CD4-positive, alpha-beta T cell (primary cell): Measurements from ENCODE around the gene EIF4E1B. TPM values are rescaled to one million over a fixed set of nuclear protein-coding genes. Genes with fewer than 3 reads are reported as not detected.

ENCODE experiments used
- ATAC-seq: fragments of 200-7000 bp; cut with Tn5 transposase; one replicate; pipeline ENCODE4 v1.10.0; 2022; ENCODE audit warnings: mild to moderate bottlenecking; ENCODE audit not compliant: poor library complexity
- CTCF ChIA-PET: fragments of 350-600 bp; sonication (Branson Sonifier 250); formaldehyde crosslinking; loops from one replicate; lab custom pipeline; 2021; ENCODE audit warnings: antibody characterized with exemption, inconsistent platforms; lab: Charles Lee
- POLR2A ChIA-PET: fragments of 350-600 bp; sonication (Branson Sonifier 250); formaldehyde crosslinking; loops from one replicate; lab custom pipeline; 2021; ENCODE audit warnings: antibody characterized with exemption, inconsistent platforms; lab: Charles Lee
- DNase-seq, 14 experiments: peaks; one replicate each; pipeline ENCODE4 v3.0.0-alpha.2; 2013 to 2020; ENCODE audit warnings: mixed read lengths in 2 of 14
- H3K27ac ChIP-seq, 2 donors: one replicate each; pipeline versions ENCODE4 v1.5.1 to v1.7.0; 2013; ENCODE audit warnings: low read length in 2 of 2, low read depth in 1 of 2, mild to moderate bottlenecking in 1 of 2
- H3K27me3 ChIP-seq, 2 experiments: 1 replicate in 1 of 2; 2 replicates in 1 of 2; pipeline versions ENCODE4 v1.6.1 to v1.7.0; 2013; ENCODE audit warnings: low read length in 2 of 2, control low read depth in 1 of 2, mild to moderate bottlenecking in 1 of 2, moderate library complexity in 1 of 2; ENCODE audit not compliant: insufficient read depth in 2 of 2, control insufficient read depth in 1 of 2
- H3K36me3 ChIP-seq: one replicate; pipeline ENCODE4 v1.6.1; 2013; ENCODE audit warnings: low read length, control low read depth; ENCODE audit not compliant: insufficient read depth
- H3K4me1 ChIP-seq: one replicate; pipeline ENCODE4 v1.6.1; 2013; ENCODE audit warnings: low read length, control low read depth; ENCODE audit not compliant: insufficient read depth
- H3K4me3 ChIP-seq: one replicate; pipeline ENCODE4 v1.5.1; 2013; ENCODE audit warnings: mild to moderate bottlenecking, low read length, moderate library complexity
- H3K9me3 ChIP-seq, 2 experiments: 1 replicate in 1 of 2; 2 replicates in 1 of 2; pipeline versions ENCODE4 v1.6.1 to v1.7.0; 2013; ENCODE audit warnings: low read length in 2 of 2, mild to moderate bottlenecking in 2 of 2, control low read depth in 1 of 2, moderate library complexity in 1 of 2; ENCODE audit not compliant: control insufficient read depth in 1 of 2, insufficient read depth in 1 of 2
- H3K27ac Mint-ChIP-seq: one replicate; pipeline ENCODE4 v1.8.0; 2020; ENCODE audit warnings: mixed read lengths
- H3K27me3 Mint-ChIP-seq: one replicate; pipeline ENCODE4 v1.8.0; 2021; ENCODE audit warnings: mixed read lengths
- H3K36me3 Mint-ChIP-seq: one replicate; pipeline ENCODE4 v1.8.0; 2021; ENCODE audit warnings: low read depth, mixed read lengths
- H3K4me1 Mint-ChIP-seq: one replicate; pipeline ENCODE4 v1.8.0; 2021; ENCODE audit warnings: low read depth, mixed read lengths
- H3K4me3 Mint-ChIP-seq: one replicate; pipeline ENCODE4 v1.8.0; 2020; ENCODE audit warnings: mild to moderate bottlenecking, mixed read lengths
- H3K9me3 Mint-ChIP-seq: one replicate; pipeline ENCODE4 v1.8.0; 2020; ENCODE audit warnings: mixed read lengths
- CTCF ChIP-seq: fragments of 200-600 bp; IDR thresholded peaks from one replicate; pipeline ENCODE4 v1.8.0; 2022; ENCODE audit warnings: antibody characterized with exemption, mild to moderate bottlenecking
- intact Hi-C, 2 experiments: fragments of 100-400 bp; cut with DNase I in 1 of 2; cut with micrococcal nuclease in 1 of 2; formaldehyde crosslinking; loops; one replicate each; pipeline versions ENCODE4 v1.15.1 to v1.9.0; 2023 to 2025; cut with DNase I, micrococcal nuclease
- total RNA-seq, 174 experiments: library from RNA in 2 of 174; stranded (reverse) in 2 of 174; gene quantifications; one replicate each; pipeline ENCODE4 v1.2.3 and lab custom pipeline; 2021 to 2026

The EIF4E1B gene
- total RNA-seq, 2 experiments from 2014 or later: not detected

GRCh38 chr5:176651472-176651980 lies 21.1 kb downstream of the EIF4E1B start:
- no peak overlapping the region for H3K4me3 Mint-ChIP-seq
- POLR2A ChIA-PET: interaction anchor here (1.4 kb wide), 1 partner anchor 9 kb away, joined by 6 read pairs; no protein-coding TSS in a partner anchor
- Histone ChIP-seq H3K9me3 (no peaks in the 10 kb centered on the region), H3K4me3 (no peak overlapping the region), H3K4me1 (peaks cover 72% of the 10 kb centered on the region), H3K27ac (no peak overlapping the region), H3K36me3 (peaks cover 10% of the 10 kb centered on the region), H3K27me3 (no peaks in the 10 kb centered on the region)
- H3K36me3 Mint-ChIP-seq: peaks cover 21% of the 10 kb centered on the region
- peak overlapping the region; percentile 68 for H3K27ac Mint-ChIP-seq
- DNase-seq: no peak
- CTCF ChIA-PET: no interaction called here
- H3K9me3 Mint-ChIP-seq: no peaks in the 10 kb centered on the region
- ATAC-seq: no peak
- no peak for TF ChIP-seq CTCF
- intact Hi-C loops: no loop called here
- peaks cover 61% of the 10 kb centered on the region for H3K4me1 Mint-ChIP-seq
- no peaks in the 10 kb centered on the region for H3K27me3 Mint-ChIP-seq

- intact Hi-C loops: no loop called here
- Mint-ChIP-seq H3K9me3 (no peaks in the 10 kb centered on the region), H3K27ac (peak overlapping the region; percentile 44), H3K36me3 (peaks cover 21% of the 10 kb centered on the region), H3K4me3 (no peak overlapping the region), H3K27me3 (no peaks in the 10 kb centered on the region), H3K4me1 (peaks cover 55% of the 10 kb centered on the region)
- ChIA-PET CTCF (no interaction called here), POLR2A (interaction anchor here (1.4 kb wide), 1 partner anchor 9 kb away, joined by 6 read pairs; no protein-coding TSS in a partner anchor)
- ATAC-seq (no peak), DNase-seq (no peak)
- H3K4me1 ChIP-seq: peaks cover 68% of the 10 kb centered on the region
- no peaks in the 10 kb centered on the region for H3K9me3 ChIP-seq
- peaks cover 16% of the 10 kb centered on the region for H3K36me3 ChIP-seq
- no peak overlapping the region for H3K27ac ChIP-seq
- H3K27me3 ChIP-seq: no peaks in the 10 kb centered on the region
- TF ChIP-seq CTCF: no peak
- no peak overlapping the region for H3K4me3 ChIP-seq
Observed at GRCh38 chr5:176652136-176652535, 21.7 kb downstream of the EIF4E1B start.

- H3K27ac Mint-ChIP-seq: peak overlapping the region; percentile 60
- no peaks in the 10 kb centered on the region for H3K27me3 Mint-ChIP-seq
- Histone ChIP-seq H3K9me3 (no peaks in the 10 kb centered on the region), H3K27ac (no peak overlapping the region), H3K4me3 (no peak overlapping the region), H3K36me3 (peaks cover 16% of the 10 kb centered on the region), H3K4me1 (peaks cover 66% of the 10 kb centered on the region), H3K27me3 (no peaks in the 10 kb centered on the region)
- peaks cover 53% of the 10 kb centered on the region for H3K4me1 Mint-ChIP-seq
- TF ChIP-seq CTCF: no peak
- DNase-seq: peak in 6 of 14 experiments; percentile 20 to 63 (median 35)
- peak; percentile 17 for ATAC-seq
- H3K4me3 Mint-ChIP-seq: peak overlapping the region; percentile 5
- intact Hi-C loops: no loop called here
- POLR2A ChIA-PET: no interaction called here
- H3K9me3 Mint-ChIP-seq: no peaks in the 10 kb centered on the region
- H3K36me3 Mint-ChIP-seq: peaks cover 26% of the 10 kb centered on the region
- CTCF ChIA-PET: no interaction called here
Observed at GRCh38 chr5:176653401-176654385, 23.2 kb downstream of the EIF4E1B start.
